CD4-positive, alpha-beta T cell treated with Interleukin-12 subunit alpha and Interleukin-12 subunit beta, for 1 hour (primary cell): Measurements from ENCODE around the gene SCLY.
"Not testable (repeated sequence)": the region's sequence is repeated elsewhere in the genome, so short reads cannot be mapped to it uniquely, and the experiment has no call there.

Source experiments
- DNase-seq: peaks from one replicate; pipeline ENCODE4 v3.0.0-alpha.2; 2020

Gene SCLY

GRCh38 chr2:238114851-238115660, 54.3 kb downstream of the SCLY start:
- DNase-seq = no peak

- not testable (repeated sequence) for DNase-seq
Measured at GRCh38 chr2:238115709-238116108, 54.9 kb downstream of the SCLY start.

GRCh38 chr2:238116298-238117198, 55.7 kb downstream of the SCLY start:
- no peak for DNase-seq

GRCh38 chr2:238117199-238118154, 56.7 kb downstream of the SCLY start:
- no peak for DNase-seq

GRCh38 chr2:238119756-238120462, 59.1 kb downstream of the SCLY start:
- DNase-seq = no peak

GRCh38 chr2:238120463-238121298, 59.9 kb downstream of the SCLY start:
- no peak for DNase-seq

- no peak for DNase-seq
Measured at GRCh38 chr2:238121511-238122286, 60.9 kb downstream of the SCLY start.

- no peak for DNase-seq
Measured at GRCh38 chr2:238122287-238123217, 61.8 kb downstream of the SCLY start.

GRCh38 chr2:238123218-238123971, 62.6 kb downstream of the SCLY start:
- DNase-seq = no peak

GRCh38 chr2:238123991-238124470, 63.2 kb downstream of the SCLY start:
- no peak for DNase-seq

- no peak for DNase-seq
Measured at GRCh38 chr2:238124488-238125126, 63.8 kb downstream of the SCLY start.

- DNase-seq = no peak
Measured at GRCh38 chr2:238125127-238125885, 64.5 kb downstream of the SCLY start.

GRCh38 chr2:238126338-238126737, 65.5 kb downstream of the SCLY start:
- DNase-seq = no peak

- DNase-seq = no peak
Measured at GRCh38 chr2:238126775-238127164, 66.0 kb downstream of the SCLY start.

- no peak for DNase-seq
Measured at GRCh38 chr2:238127165-238128060, 66.6 kb downstream of the SCLY start.

- DNase-seq = no peak
Measured at GRCh38 chr2:238128061-238128440, 67.2 kb downstream of the SCLY start.
